H9 (cell line): Measurements from ENCODE around the gene LRRC74B. TPM values are rescaled to one million over a fixed set of nuclear protein-coding genes. Genes with fewer than 3 reads are reported as not detected.
A peak's percentile ranks its signal among the peaks of the same experiment; 100 is the strongest.

Experiments
- DNase-seq: peaks from one replicate; pipeline ENCODE4 v3.0.0-alpha.2; 2017
- H2AFZ ChIP-seq: one replicate; pipeline ENCODE4 v1.6.1; 2013; ENCODE audit warnings: mild to moderate bottlenecking, low read length, control low read depth, moderate library complexity
- H2AK5ac ChIP-seq: 2 replicates; pipeline ENCODE4 v1.6.1; 2013; ENCODE audit warnings: low read length, control low read depth, mixed read lengths; ENCODE audit not compliant: insufficient read length
- H2BK120ac ChIP-seq: one replicate; pipeline ENCODE4 v1.6.1; 2013; ENCODE audit warnings: low read depth, mild to moderate bottlenecking, low read length, control low read depth, inconsistent platforms; ENCODE audit not compliant: poor library complexity, severe bottlenecking
- H2BK12ac ChIP-seq: 2 replicates; pipeline ENCODE4 v1.6.1; 2013; ENCODE audit warnings: low read length, control low read depth, mixed read lengths, low read depth; ENCODE audit not compliant: insufficient read length
- H2BK15ac ChIP-seq: 2 replicates; pipeline ENCODE4 v1.6.1; 2013; ENCODE audit warnings: low read depth, low read length, control low read depth
- H2BK20ac ChIP-seq: one replicate; pipeline ENCODE4 v1.6.1; 2013; ENCODE audit warnings: low read depth, mild to moderate bottlenecking, low read length, control low read depth, inconsistent platforms; ENCODE audit not compliant: poor library complexity, severe bottlenecking
- H2BK5ac ChIP-seq: 2 replicates; pipeline ENCODE4 v1.6.1; 2013; ENCODE audit warnings: low read length, control low read depth, mixed read lengths; ENCODE audit not compliant: insufficient read length
- H3K14ac ChIP-seq: 2 replicates; pipeline ENCODE4 v1.6.1; 2013; ENCODE audit warnings: low read length, control low read depth; ENCODE audit not compliant: insufficient read depth
- H3K18ac ChIP-seq: 2 replicates; pipeline ENCODE4 v1.6.1; 2013; ENCODE audit warnings: low read depth, mild to moderate bottlenecking, mixed read lengths, low read length, control low read depth; ENCODE audit not compliant: insufficient read length
- H3K23ac ChIP-seq: 2 replicates; pipeline ENCODE4 v1.6.1; 2013; ENCODE audit warnings: low read length, control low read depth, mixed read lengths, low read depth; ENCODE audit not compliant: insufficient read length
- H3K23me2 ChIP-seq: 2 replicates; pipeline ENCODE4 v1.6.1; 2013; ENCODE audit warnings: low read depth, mild to moderate bottlenecking, mixed read lengths, low read length, control low read depth; ENCODE audit not compliant: insufficient read length, poor library complexity, severe bottlenecking
- H3K27ac ChIP-seq: 2 replicates; pipeline ENCODE4 v1.5.1; 2013; ENCODE audit warnings: low read length, control low read depth, mixed read lengths, low read depth; ENCODE audit not compliant: insufficient read length
- H3K27me3 ChIP-seq: 2 replicates; pipeline ENCODE4 v1.6.1; 2013; ENCODE audit warnings: low read length, control low read depth, inconsistent platforms; ENCODE audit not compliant: insufficient read depth
- H3K4ac ChIP-seq: 2 replicates; pipeline ENCODE4 v1.6.1; 2013; ENCODE audit warnings: low read depth, mild to moderate bottlenecking, control low read depth, inconsistent platforms, low read length, moderate library complexity
- H3K4me1 ChIP-seq: 2 replicates; pipeline ENCODE4 v1.6.1; 2013; ENCODE audit warnings: low read length, control low read depth, inconsistent platforms; ENCODE audit not compliant: insufficient read depth
- H3K4me2 ChIP-seq: 2 replicates; pipeline ENCODE4 v1.6.1; 2013; ENCODE audit warnings: low read length, control low read depth, mixed read lengths; ENCODE audit not compliant: insufficient read length, insufficient read depth
- H3K56ac ChIP-seq: 2 replicates; pipeline ENCODE4 v1.6.1; 2013; ENCODE audit warnings: low read depth, mild to moderate bottlenecking, mixed read lengths, low read length, control low read depth; ENCODE audit not compliant: insufficient read length
- H3K79me1 ChIP-seq: 2 replicates; pipeline ENCODE4 v1.6.1; 2013; ENCODE audit warnings: low read depth, mild to moderate bottlenecking, moderate library complexity, low read length, control low read depth, inconsistent platforms; ENCODE audit not compliant: insufficient read depth, poor library complexity, severe bottlenecking
- H3K79me2 ChIP-seq: 2 replicates; pipeline ENCODE4 v1.6.1; 2013; ENCODE audit warnings: low read length, control low read depth, inconsistent platforms; ENCODE audit not compliant: insufficient read depth
- H3K9ac ChIP-seq: 2 replicates; pipeline ENCODE4 v1.6.1; 2013; ENCODE audit warnings: low read length, control low read depth, mixed read lengths; ENCODE audit not compliant: insufficient read length; ENCODE audit errors: extremely low read depth
- H3K9me3 ChIP-seq: one replicate; pipeline ENCODE4 v1.6.1; 2013; ENCODE audit warnings: low read depth, low read length, inconsistent platforms; ENCODE audit not compliant: control insufficient read depth
- H3T11ph ChIP-seq: one replicate; pipeline ENCODE4 v1.6.1; 2013; ENCODE audit warnings: mild to moderate bottlenecking, low read length, control low read depth, inconsistent platforms
- H4K20me1 ChIP-seq: one replicate; pipeline ENCODE4 v1.6.1; 2013; ENCODE audit not compliant: control insufficient read depth, insufficient read length, insufficient read depth
- H4K5ac ChIP-seq: 2 replicates; pipeline ENCODE4 v1.6.1; 2013; ENCODE audit warnings: low read depth, mild to moderate bottlenecking, mixed read lengths, low read length, control low read depth; ENCODE audit not compliant: insufficient read length
- H4K8ac ChIP-seq: replicated peaks from 2 replicates; pipeline ENCODE4 v1.6.1; 2013; ENCODE audit warnings: low read length, control low read depth, mixed read lengths, low read depth; ENCODE audit not compliant: insufficient read length
- H4K91ac ChIP-seq: 2 replicates; pipeline ENCODE4 v1.6.1; 2013; ENCODE audit warnings: low read depth, mild to moderate bottlenecking, moderate library complexity, mixed read lengths, low read length, control low read depth; ENCODE audit not compliant: insufficient read length
- H3K27ac Mint-ChIP-seq, 3 experiments: 2 replicates in 2 of 3; 3 replicates in 1 of 3; pipeline ENCODE4 v1.8.0; 2020 to 2021; ENCODE audit warnings: mixed read lengths in 3 of 3, mild to moderate bottlenecking in 1 of 3, moderate library complexity in 1 of 3
- H3K27me3 Mint-ChIP-seq: 2 replicates; pipeline ENCODE4 v1.8.0; 2021; ENCODE audit warnings: low read depth, mild to moderate bottlenecking, moderate library complexity, mixed read lengths
- H3K36me3 Mint-ChIP-seq, 3 experiments: 2 replicates in 2 of 3; 3 replicates in 1 of 3; pipeline ENCODE4 v1.8.0; 2020 to 2021; ENCODE audit warnings: low read depth in 3 of 3, mixed read lengths in 3 of 3; ENCODE audit not compliant: insufficient read depth in 1 of 3
- H3K4me1 Mint-ChIP-seq, 2 experiments: 2 replicates each; pipeline ENCODE4 v1.8.0; 2020; ENCODE audit warnings: mixed read lengths in 2 of 2
- H3K4me3 Mint-ChIP-seq, 2 experiments: 2 replicates in 1 of 2; 3 replicates in 1 of 2; pipeline ENCODE4 v1.8.0; 2020 to 2021; ENCODE audit warnings: mild to moderate bottlenecking in 2 of 2, mixed read lengths in 2 of 2, moderate library complexity in 1 of 2
- H3K9me3 Mint-ChIP-seq, 2 experiments: 2 replicates in 1 of 2; 3 replicates in 1 of 2; pipeline ENCODE4 v1.8.0; 2020; ENCODE audit warnings: mild to moderate bottlenecking in 2 of 2, mixed read lengths in 2 of 2, moderate library complexity in 1 of 2
- CTCF ChIP-seq: fragments of 200-600 bp; sonication (generic); conservative IDR thresholded peaks from 3 replicates; pipeline ENCODE4 v1.8.0; 2021; ENCODE audit warnings: antibody characterized with exemption, mild to moderate bottlenecking
- WGBS: extraction: QIAGEN DNeasy Blood & Tissue Kit; methylation state at CpG from one replicate; pipeline ENCODE4 v1.1.7; 2013; ENCODE audit warnings: missing lambda C conversion rate, low lambda C conversion rate, mixed read lengths; ENCODE audit not compliant: insufficient read length; ENCODE audit errors: extremely low coverage; 5-methylcytosine and 5-hydroxymethylcytosine counted together
- total RNA-seq: library from RNA; stranded (reverse); gene quantifications from 2 replicates; pipeline ENCODE4 v1.2.1, GENCODE V29; 2021

LRRC74B gene
- total RNA-seq, 1 experiment from 2014 or later, result not detected

GRCh38 chr22:21013657-21014201, 32.0 kb upstream of the LRRC74B start:
- H4K91ac ChIP-seq, result no peak overlapping the region
- no peaks in the 10 kb centered on the region for H4K20me1 ChIP-seq
- no peak overlapping the region for H2BK120ac ChIP-seq
- no peaks in the 10 kb centered on the region for H3K79me1 ChIP-seq
- H4K8ac ChIP-seq, result no peak overlapping the region
- no peaks in the 10 kb centered on the region for H3K27me3 ChIP-seq
- 0 out of 2 replicates have a peak overlapping the region, but pooled peaks have one; percentile 20 for H3K14ac ChIP-seq
- H2BK12ac ChIP-seq, result no peak overlapping the region
- no peak overlapping the region for H3K27ac ChIP-seq
- Mint-ChIP-seq H3K4me3 (peak overlapping the region; percentile 80 to 95), H3K4me1 (peaks cover 33 to 54% of the 10 kb centered on the region in 2 experiments), H3K36me3 (peaks cover 0 to 4% (median 0%) of the 10 kb centered on the region in 3 experiments; a peak in 1 of 7 replicates), H3K27me3 (peaks cover 52% of the 10 kb centered on the region), H3K27ac (peak overlapping the region in 2 of 3 experiments; percentile 97; a peak in 4 of 7 replicates), H3K9me3 (no peaks in the 10 kb centered on the region)
- no peak overlapping the region for H2BK20ac ChIP-seq
- DNase-seq, result no peak
- no peak for TF ChIP-seq CTCF
- H3K4me1 ChIP-seq, result peaks cover 3% of the 10 kb centered on the region; the same call in 1 of the 2 replicates
- H3K56ac ChIP-seq, result no peak overlapping the region
- no peak overlapping the region for H3T11ph ChIP-seq
- H3K9me3 ChIP-seq, result no peaks in the 10 kb centered on the region
- no peak overlapping the region for H3K9ac ChIP-seq
- H3K4ac ChIP-seq, result no peak overlapping the region
- no peak overlapping the region for H2BK15ac ChIP-seq
- H2AFZ ChIP-seq, result no peak overlapping the region
- H3K4me2 ChIP-seq, result peak overlapping the region; percentile 39
- peaks cover 7% of the 10 kb centered on the region for H3K23me2 ChIP-seq
- no peak overlapping the region for H3K18ac ChIP-seq
- no peak overlapping the region for H2AK5ac ChIP-seq
- WGBS, result no CpG with 5 or more reads among the region's 24 CpGs
- no peaks in the 10 kb centered on the region for H3K79me2 ChIP-seq
- no peak overlapping the region for H4K5ac ChIP-seq
- no peak overlapping the region for H2BK5ac ChIP-seq
- H3K23ac ChIP-seq, result no peak overlapping the region
